OCI-LY1 (cell line): ENCODE measurements around the gene ARHGAP22.

Source experiments
- H2AFZ ChIP-seq: fragments of 200-600 bp; sonication (generic), shearing (Covaris generic); 2 replicates; pipeline ENCODE4 v1.6.0; 2014; ENCODE audit warnings: antibody characterized with exemption, mild to moderate bottlenecking, low read length
- H3F3A ChIP-seq: fragments of 200-600 bp; sonication (generic), shearing (Covaris generic); 2 replicates; pipeline ENCODE4 v1.6.0; 2014; ENCODE audit warnings: mild to moderate bottlenecking, antibody characterized with exemption, low read length, moderate library complexity; ENCODE audit not compliant: insufficient read depth
- H3K27ac ChIP-seq: fragments of 200-600 bp; sonication (generic); 2 replicates; pipeline ENCODE4 v1.5.1; 2014; ENCODE audit warnings: low read length, mixed run types, mild to moderate bottlenecking, low read depth; ENCODE audit not compliant: poor library complexity, severe bottlenecking
- H3K27me3 ChIP-seq: fragments of 200-600 bp; sonication (generic); 2 replicates; pipeline ENCODE4 v1.6.0; 2014; ENCODE audit warnings: antibody characterized with exemption, mild to moderate bottlenecking, low read length, moderate library complexity; ENCODE audit not compliant: insufficient read depth
- H3K36me3 ChIP-seq: fragments of 200-600 bp; sonication (generic); 2 replicates; pipeline ENCODE4 v1.6.1; 2014; ENCODE audit warnings: mild to moderate bottlenecking, antibody characterized with exemption, low read length, moderate library complexity, mixed read lengths; ENCODE audit not compliant: insufficient read depth
- H3K4me1 ChIP-seq: fragments of 200-600 bp; sonication (generic); 2 replicates; pipeline ENCODE4 v1.5.1; 2014; ENCODE audit warnings: mild to moderate bottlenecking, low read length, moderate library complexity; ENCODE audit not compliant: insufficient read depth, severe bottlenecking
- H3K4me2 ChIP-seq: fragments of 200-600 bp; sonication (generic), shearing (Covaris generic); 2 replicates; pipeline ENCODE4 v1.6.1; 2014; ENCODE audit warnings: low read length
- H3K4me3 ChIP-seq: fragments of 200-600 bp; sonication (generic); 2 replicates; pipeline ENCODE4 v1.5.1; 2014; ENCODE audit warnings: low read length, low read depth, mild to moderate bottlenecking, mixed read lengths; ENCODE audit not compliant: poor library complexity, severe bottlenecking
- H3K79me2 ChIP-seq: fragments of 200-600 bp; shearing (Covaris generic); 2 replicates; pipeline ENCODE4 v1.6.1; 2016; ENCODE audit warnings: mixed run types, low read length, mixed read lengths; ENCODE audit not compliant: insufficient read depth
- H3K9ac ChIP-seq: fragments of 200-600 bp; sonication (generic), shearing (Covaris generic); 2 replicates; pipeline ENCODE4 v1.6.1; 2014; ENCODE audit warnings: mild to moderate bottlenecking, low read length, mixed read lengths
- H3K9me2 ChIP-seq: fragments of 200-600 bp; sonication (generic), shearing (Covaris generic); 2 replicates; pipeline ENCODE4 v1.6.1; 2014; ENCODE audit warnings: low read depth, mild to moderate bottlenecking, low read length, mixed read lengths
- H3K9me3 ChIP-seq: fragments of 200-600 bp; shearing (Covaris generic); 2 replicates; pipeline ENCODE4 v1.6.1; 2014; ENCODE audit warnings: low read length, mixed read lengths
- H4K20me1 ChIP-seq: fragments of 200-600 bp; sonication (generic), shearing (Covaris generic); 2 replicates; pipeline ENCODE4 v1.6.0; 2016; ENCODE audit warnings: mild to moderate bottlenecking, low read length; ENCODE audit not compliant: insufficient read depth
- CTCF ChIP-seq: fragments of 200-600 bp; sonication (generic), shearing (Covaris generic); IDR thresholded peaks from 2 replicates; pipeline ENCODE4 v1.5.1; 2017; ENCODE audit warnings: mild to moderate bottlenecking, antibody characterized with exemption, low read length, moderate library complexity, mixed read lengths
- EZH2 ChIP-seq: fragments of 200-600 bp; sonication (generic), shearing (Covaris generic); IDR thresholded peaks from 2 replicates; pipeline ENCODE4 v1.8.0; 2017; ENCODE audit warnings: borderline replicate concordance, mixed run types, mild to moderate bottlenecking, antibody characterized with exemption, low read length, moderate library complexity, mixed read lengths

Gene ARHGAP22

GRCh38 chr10:48458662-48459048 lies 146.2 kb downstream of the ARHGAP22 start:
- no peaks in the 10 kb centered on the region for H3K79me2 ChIP-seq
- H3K9me3 ChIP-seq, result no peaks in the 10 kb centered on the region
- H2AFZ ChIP-seq, result no peak overlapping the region
- H3K9ac ChIP-seq, result no peak overlapping the region
- H3K4me2 ChIP-seq, result no peak overlapping the region
- H3K27me3 ChIP-seq, result no peaks in the 10 kb centered on the region
- H3K4me3 ChIP-seq, result no peak overlapping the region
- no peaks in the 10 kb centered on the region for H3K36me3 ChIP-seq
- no peak overlapping the region for H3K27ac ChIP-seq
- H3K4me1 ChIP-seq, result no peaks in the 10 kb centered on the region
- TF ChIP-seq EZH2 (no peak), CTCF (no peak)
- no peaks in the 10 kb centered on the region for H3K9me2 ChIP-seq
- H3F3A ChIP-seq, result no peaks in the 10 kb centered on the region
- no peaks in the 10 kb centered on the region for H4K20me1 ChIP-seq

GRCh38 chr10:48457949-48458661 lies 146.8 kb downstream of the ARHGAP22 start:
- Histone ChIP-seq H2AFZ (no peak overlapping the region), H3K79me2 (no peaks in the 10 kb centered on the region), H3K9me3 (no peaks in the 10 kb centered on the region), H3K9me2 (no peaks in the 10 kb centered on the region), H3K4me1 (no peaks in the 10 kb centered on the region), H3K27me3 (no peaks in the 10 kb centered on the region), H3K27ac (no peak overlapping the region), H3F3A (no peaks in the 10 kb centered on the region), H3K9ac (no peak overlapping the region), H3K4me3 (no peak overlapping the region), H3K4me2 (no peak overlapping the region), H3K36me3 (no peaks in the 10 kb centered on the region), H4K20me1 (no peaks in the 10 kb centered on the region)
- no peak for TF ChIP-seq EZH2
- TF ChIP-seq CTCF, result no peak

GRCh38 chr10:48456808-48457761 lies 147.8 kb downstream of the ARHGAP22 start:
- TF ChIP-seq CTCF (no peak), EZH2 (no peak)
- Histone ChIP-seq H3K36me3 (no peaks in the 10 kb centered on the region), H3K79me2 (no peaks in the 10 kb centered on the region), H3K4me2 (no peak overlapping the region), H3K9me2 (no peaks in the 10 kb centered on the region), H3K27me3 (no peaks in the 10 kb centered on the region), H4K20me1 (no peaks in the 10 kb centered on the region), H2AFZ (no peak overlapping the region), H3K4me1 (no peaks in the 10 kb centered on the region), H3K27ac (no peak overlapping the region), H3F3A (no peaks in the 10 kb centered on the region), H3K9me3 (no peaks in the 10 kb centered on the region), H3K9ac (no peak overlapping the region), H3K4me3 (no peak overlapping the region)
